A549 (cell line): Measurements from ENCODE around the gene HNRNPA1. TPM values are rescaled to one million over a fixed set of nuclear protein-coding genes. Genes with fewer than 3 reads are reported as not detected.

ENCODE experiments used
- ATAC-seq, 2 experiments: fragments of 200-7000 bp in 1 of 2; fragments of >200 bp in 1 of 2; cut with Nextera tagmentation in 1 of 2; cut with Tn5 transposase in 1 of 2; 3 replicates each; pipeline versions ENCODE4 v1.8.0 to v1.9.1; 2018 to 2020; ENCODE audit warnings: mild to moderate bottlenecking in 1 of 2, moderate library complexity in 1 of 2
- CTCF ChIA-PET: fragments of 300-600 bp; sonication (Branson Sonifier 250); formaldehyde crosslinking; extraction: SDS; loops from one replicate; lab custom pipeline; 2021; ENCODE audit warnings: antibody characterized with exemption, inconsistent platforms; lab: Yijun Ruan, JAX
- POLR2A ChIA-PET: fragments of 350-600 bp; formaldehyde crosslinking; extraction: SDS; loops from one replicate; lab custom pipeline; 2021; ENCODE audit warnings: antibody characterized with exemption, inconsistent platforms; lab: Yijun Ruan, JAX
- DNase-seq, 2 experiments: peaks; one replicate each; pipeline versions ENCODE4 v3.0.0 to v3.0.0-alpha.2; 2011 to 2016; ENCODE audit warnings: low read depth in 1 of 2, low spot score in 1 of 2
- FAIRE-seq: peaks from 2 replicates; lab custom pipeline; 2011; peaks lifted over from hg19 to GRCh38; lab: Jason Lieb, UNC
- H3K27ac ChIP-seq, 2 experiments: fragments of >200 bp; sonication (Bioruptor Twin); formaldehyde crosslinking; 3 replicates each; pipeline ENCODE4 v1.5.1; 2016 to 2017
- H3K4me1 ChIP-seq: fragments of >200 bp; sonication (Bioruptor Twin); formaldehyde crosslinking; 3 replicates; pipeline ENCODE4 v1.6.1; 2016
- H3K4me2 ChIP-seq: fragments of >200 bp; sonication (Bioruptor Twin); formaldehyde crosslinking; 3 replicates; pipeline ENCODE4 v1.6.1; 2016
- H3K4me3 ChIP-seq: fragments of >200 bp; sonication (Bioruptor Twin); formaldehyde crosslinking; 3 replicates; pipeline ENCODE4 v1.5.1; 2016
- H3K9me3 ChIP-seq: fragments of >200 bp; sonication (Bioruptor Twin); formaldehyde crosslinking; 3 replicates; pipeline ENCODE4 v1.6.1; 2016
- BHLHE40 ChIP-seq: IDR thresholded peaks from 2 replicates; pipeline ENCODE4 v1.6.1; 2012; ENCODE audit warnings: low read depth, low read length, inconsistent platforms
- CHD2 ChIP-seq: fragments of 150-350 bp; IDR thresholded peaks from 2 replicates; pipeline ENCODE4 v1.6.1; 2014; ENCODE audit warnings: low read length; ENCODE audit not compliant: partially characterized antibody
- ESRRA ChIP-seq: fragments of 150-350 bp; IDR thresholded peaks from 2 replicates; pipeline ENCODE4 v1.6.1; 2014; ENCODE audit warnings: mild to moderate bottlenecking, low read length, borderline replicate concordance
- GATA3 ChIP-seq: IDR thresholded peaks from 2 replicates; pipeline ENCODE4 v1.6.1; 2012; ENCODE audit warnings: borderline replicate concordance
- HDAC2 ChIP-seq: fragments of 200-600 bp; sonication (generic); IDR thresholded peaks from 2 replicates; pipeline ENCODE4 v1.6.1; 2016
- HOXB13 ChIP-seq: fragments of 250-450 bp; sonication (Bioruptor Pico); IDR thresholded peaks from 2 replicates; pipeline ENCODE4 v1.5.0; 2020; ENCODE audit warnings: low read depth, mild to moderate bottlenecking, moderate library complexity
- JUN ChIP-seq, 2 experiments: fragments of >200 bp; sonication (Bioruptor Twin); formaldehyde crosslinking; IDR thresholded peaks; 2 replicates in 1 of 2; 3 replicates in 1 of 2; pipeline ENCODE4 v1.6.1; 2016 to 2017
- KDM5A ChIP-seq: fragments of 200-600 bp; sonication (generic); IDR thresholded peaks from 2 replicates; pipeline ENCODE4 v1.6.1; 2016; ENCODE audit warnings: antibody characterized with exemption, mild to moderate bottlenecking
- MAZ ChIP-seq: fragments of 150-350 bp; IDR thresholded peaks from 2 replicates; pipeline ENCODE4 v1.6.1; 2014; ENCODE audit warnings: antibody characterized with exemption, low read depth, low read length, borderline replicate concordance
- MYC ChIP-seq: IDR thresholded peaks from 2 replicates; pipeline ENCODE4 v1.6.1; 2012; ENCODE audit warnings: mild to moderate bottlenecking, inconsistent platforms, low read length, improper control_type of control experiment, borderline replicate concordance
- PHF8 ChIP-seq: fragments of 200-600 bp; sonication (generic); IDR thresholded peaks from 2 replicates; pipeline ENCODE4 v1.6.1; 2016; ENCODE audit warnings: low read depth, mild to moderate bottlenecking, antibody characterized with exemption, moderate library complexity, borderline replicate concordance
- POLR2A ChIP-seq: IDR thresholded peaks from 2 replicates; pipeline ENCODE4 v1.6.1; 2012; ENCODE audit warnings: mild to moderate bottlenecking, low read length
- RCOR1 ChIP-seq: fragments of 150-350 bp; IDR thresholded peaks from 2 replicates; pipeline ENCODE4 v1.6.1; 2014; ENCODE audit warnings: antibody characterized with exemption, low read length, low read depth
- TFCP2L1 ChIP-seq: fragments of 250-450 bp; sonication (Bioruptor Pico); IDR thresholded peaks from 2 replicates; pipeline ENCODE4 v1.5.0; 2021; ENCODE audit warnings: mild to moderate bottlenecking
- WGBS: methylation state at CpG from one replicate; pipeline ENCODE4 v1.1.6; 2017; ENCODE audit errors: missing lambda C conversion rate; 5-methylcytosine and 5-hydroxymethylcytosine counted together
- polyA plus RNA-seq, 4 experiments: library from polyadenylated mRNA; depleted of rRNA in 3 of 4; stranded (reverse); fragments of >200 nt; fragmentation: RNase III in 1 of 4; extraction: RNeasy Plus Mini Kit Qiagen cat#74134 plus additional on column Dnase treatment in 1 of 4; gene quantifications; 2 replicates in 3 of 4; 3 replicates in 1 of 4; pipeline ENCODE4 v1.2.3, GENCODE V29; 2011 to 2017
- TF ChIP-seq, protein P1 (sequence below): fragments of >200 bp; sonication (Bioruptor Twin); formaldehyde crosslinking; IDR thresholded peaks from 3 replicates; pipeline ENCODE4 v1.6.1; 2016
- TF ChIP-seq, protein P2 (sequence below): IDR thresholded peaks from 2 replicates; pipeline ENCODE4 v1.6.1; 2012
- TF ChIP-seq, protein P3 (sequence below): IDR thresholded peaks from 2 replicates; pipeline ENCODE4 v1.6.1; 2012
- TF ChIP-seq, protein P4 (sequence below): fragments of 450-650 bp; IDR thresholded peaks from 2 replicates; pipeline ENCODE4 v1.6.1; 2014; ENCODE audit warnings: antibody characterized with exemption
- TF ChIP-seq, protein P5 (sequence below): fragments of 150-350 bp; IDR thresholded peaks from 2 replicates; pipeline ENCODE4 v1.6.1; 2014; ENCODE audit warnings: low read depth, mild to moderate bottlenecking, low read length
- TF ChIP-seq, protein P6 (sequence below): IDR thresholded peaks from 2 replicates; pipeline ENCODE4 v1.6.1; 2012; ENCODE audit warnings: low read depth, borderline replicate concordance

Gene HNRNPA1
- polyA plus RNA-seq, 2 of the 4 experiments (the other 2 are of a cell fraction) = 880 to 1,479 TPM

DNA sequence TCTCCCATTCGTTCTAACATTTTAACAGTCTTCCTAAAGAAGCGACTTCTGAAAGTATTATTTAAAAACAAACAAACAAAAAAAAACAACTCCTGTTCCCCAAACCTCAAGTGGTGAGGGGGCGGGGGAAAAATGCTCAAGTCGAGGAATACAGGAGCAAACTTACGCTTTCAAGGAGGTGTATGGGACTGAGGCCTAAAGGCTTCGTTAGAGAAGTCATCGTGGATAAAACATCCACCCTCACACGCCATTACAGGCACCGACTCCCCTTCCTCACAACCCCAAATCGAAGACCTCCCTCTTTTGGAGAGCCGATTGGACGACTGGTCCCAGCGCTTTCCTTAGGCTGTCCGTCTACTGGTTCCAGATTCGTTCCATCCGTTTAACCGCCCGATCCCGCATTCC, 1.3 kb upstream of the HNRNPA1 start:
- ATAC-seq = no peak
- under 1% methylated on average over 19 of the region's 19 CpGs for WGBS
- peaks cover 22% of the 10 kb centered on the region for H3K4me1 ChIP-seq

DNA sequence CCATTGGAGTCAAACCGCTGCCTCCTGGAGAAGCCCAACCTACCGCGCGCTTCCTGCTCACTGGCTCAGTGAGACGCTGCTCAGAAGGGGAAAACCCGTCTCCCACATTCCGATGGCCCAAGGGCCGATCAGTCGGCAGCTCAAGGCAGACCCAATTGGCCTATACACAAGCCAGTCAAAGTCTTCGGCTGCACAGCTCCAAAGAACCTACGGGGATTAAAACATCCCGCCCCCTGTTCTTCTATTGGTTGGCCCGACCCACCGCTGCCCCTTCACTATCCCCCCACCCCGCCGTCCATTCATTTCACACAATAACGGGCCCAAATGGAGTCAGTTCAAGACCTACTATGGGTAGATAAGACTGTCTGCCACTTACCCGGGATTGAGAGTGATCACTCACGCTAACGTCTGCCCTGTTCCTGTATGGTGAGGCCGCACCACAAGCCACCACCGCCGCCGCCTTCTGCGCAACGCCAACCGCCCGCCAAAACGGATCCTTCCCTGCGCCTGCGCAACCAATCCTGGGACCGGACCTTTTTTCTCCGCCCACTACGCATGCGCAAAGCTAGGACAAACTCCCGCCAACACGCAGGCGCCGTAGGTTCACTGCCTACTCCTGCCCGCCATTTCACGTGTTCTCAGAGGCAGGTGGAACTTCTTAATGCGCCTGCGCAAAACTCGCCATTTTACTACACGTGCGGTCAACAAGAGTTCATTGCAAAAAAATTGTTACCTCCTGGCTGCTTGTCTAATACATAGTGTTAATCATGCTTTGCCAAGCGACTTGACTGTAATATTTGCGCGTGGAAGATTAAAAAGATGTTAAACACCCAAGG, 676 bp upstream of the HNRNPA1 start, which contains the start of gene CBX5:
TSS of gene CBX5 (minus strand) at position 491 of the 836 bp plus-strand sequence. CDS start 22,472 bp downstream, outside the sequence.
- CTCF ChIA-PET = interaction anchor here (1.0 to 1.4 kb wide), 5 partner anchors 20 to 82 kb away, joined by 3 to 5 read pairs (median 3); partner anchors contain the start of gene COPZ1

More for the DNA sequence above, 1.3 kb upstream of the HNRNPA1 start:
- DNase-seq (no peak), FAIRE-seq (no peak)
- ChIA-PET POLR2A (interaction anchor here (0.6 to 3.3 kb wide), 18 partner anchors 9 to 262 kb away, joined by 3 to 40 read pairs (median 9); partner anchors contain the start of genes COPZ1 and NFE2), CTCF (interaction anchor here (1.0 to 1.4 kb wide), 3 partner anchors 20 to 46 kb away, joined by 3 to 5 read pairs (median 3); partner anchors contain the start of gene COPZ1)
- peak overlapping the region; percentile 87 to 96 for H3K27ac ChIP-seq
- H3K9me3 ChIP-seq = no peaks in the 10 kb centered on the region
- peak overlapping the region; percentile 86 for H3K4me2 ChIP-seq
- TF ChIP-seq POLR2A (no peak; the same call in 1 of the 2 replicates), CHD2 (no peak), PHF8 (peak; percentile 42; the same call in 1 of the 2 replicates), TFCP2L1 (CRISPR knock-in tag) (0 out of 2 replicates have a peak, but pooled peaks have one; percentile 66), ESRRA (no peak)
- peak overlapping the region; percentile 88 for H3K4me3 ChIP-seq

More for the DNA sequence above, 676 bp upstream of the HNRNPA1 start, which contains the start of gene CBX5:
- no peaks in the 10 kb centered on the region for H3K9me3 ChIP-seq
- DNase-seq = peak; percentile 99 to 100
- peak within 1 kb of the TSS; percentile 87 to 96 for H3K27ac ChIP-seq
- WGBS = under 1% methylated on average over 46 of the region's 49 CpGs
- peak within 1 kb of the TSS; percentile 88 for H3K4me3 ChIP-seq
- TF ChIP-seq JUN (IDR thresholded peaks at IDR 0.05) (peak in 1 of 2 experiments; percentile 48; a peak in 2 of 5 replicates), MYC (peak; percentile 98), GATA3 (peak; percentile 44; the same call in 1 of the 2 replicates), HDAC2 (no peak), BHLHE40 (peak; percentile 83), MAZ (no peak), KDM5A (no peak), RCOR1 (no peak), POLR2A (peak; percentile 84), HOXB13 (CRISPR knock-in tag) (no peak)
- TF ChIP-seq, protein P1, sequence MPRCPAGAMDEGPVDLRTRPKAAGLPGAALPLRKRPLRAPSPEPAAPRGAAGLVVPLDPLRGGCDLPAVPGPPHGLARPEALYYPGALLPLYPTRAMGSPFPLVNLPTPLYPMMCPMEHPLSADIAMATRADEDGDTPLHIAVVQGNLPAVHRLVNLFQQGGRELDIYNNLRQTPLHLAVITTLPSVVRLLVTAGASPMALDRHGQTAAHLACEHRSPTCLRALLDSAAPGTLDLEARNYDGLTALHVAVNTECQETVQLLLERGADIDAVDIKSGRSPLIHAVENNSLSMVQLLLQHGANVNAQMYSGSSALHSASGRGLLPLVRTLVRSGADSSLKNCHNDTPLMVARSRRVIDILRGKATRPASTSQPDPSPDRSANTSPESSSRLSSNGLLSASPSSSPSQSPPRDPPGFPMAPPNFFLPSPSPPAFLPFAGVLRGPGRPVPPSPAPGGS = peak; percentile 31; the same call in 2 of the 3 replicates
- TF ChIP-seq, protein P2, sequence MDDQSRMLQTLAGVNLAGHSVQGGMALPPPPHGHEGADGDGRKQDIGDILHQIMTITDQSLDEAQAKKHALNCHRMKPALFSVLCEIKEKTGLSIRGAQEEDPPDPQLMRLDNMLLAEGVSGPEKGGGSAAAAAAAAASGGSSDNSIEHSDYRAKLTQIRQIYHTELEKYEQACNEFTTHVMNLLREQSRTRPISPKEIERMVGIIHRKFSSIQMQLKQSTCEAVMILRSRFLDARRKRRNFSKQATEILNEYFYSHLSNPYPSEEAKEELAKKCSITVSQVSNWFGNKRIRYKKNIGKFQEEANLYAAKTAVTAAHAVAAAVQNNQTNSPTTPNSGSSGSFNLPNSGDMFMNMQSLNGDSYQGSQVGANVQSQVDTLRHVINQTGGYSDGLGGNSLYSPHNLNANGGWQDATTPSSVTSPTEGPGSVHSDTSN = peak; percentile 97
- TF ChIP-seq, protein P3, sequence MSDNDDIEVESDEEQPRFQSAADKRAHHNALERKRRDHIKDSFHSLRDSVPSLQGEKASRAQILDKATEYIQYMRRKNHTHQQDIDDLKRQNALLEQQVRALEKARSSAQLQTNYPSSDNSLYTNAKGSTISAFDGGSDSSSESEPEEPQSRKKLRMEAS = peak; percentile 98
- TF ChIP-seq, protein P4, sequence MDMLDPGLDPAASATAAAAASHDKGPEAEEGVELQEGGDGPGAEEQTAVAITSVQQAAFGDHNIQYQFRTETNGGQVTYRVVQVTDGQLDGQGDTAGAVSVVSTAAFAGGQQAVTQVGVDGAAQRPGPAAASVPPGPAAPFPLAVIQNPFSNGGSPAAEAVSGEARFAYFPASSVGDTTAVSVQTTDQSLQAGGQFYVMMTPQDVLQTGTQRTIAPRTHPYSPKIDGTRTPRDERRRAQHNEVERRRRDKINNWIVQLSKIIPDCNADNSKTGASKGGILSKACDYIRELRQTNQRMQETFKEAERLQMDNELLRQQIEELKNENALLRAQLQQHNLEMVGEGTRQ = peak; percentile 62
- TF ChIP-seq, protein P5, sequence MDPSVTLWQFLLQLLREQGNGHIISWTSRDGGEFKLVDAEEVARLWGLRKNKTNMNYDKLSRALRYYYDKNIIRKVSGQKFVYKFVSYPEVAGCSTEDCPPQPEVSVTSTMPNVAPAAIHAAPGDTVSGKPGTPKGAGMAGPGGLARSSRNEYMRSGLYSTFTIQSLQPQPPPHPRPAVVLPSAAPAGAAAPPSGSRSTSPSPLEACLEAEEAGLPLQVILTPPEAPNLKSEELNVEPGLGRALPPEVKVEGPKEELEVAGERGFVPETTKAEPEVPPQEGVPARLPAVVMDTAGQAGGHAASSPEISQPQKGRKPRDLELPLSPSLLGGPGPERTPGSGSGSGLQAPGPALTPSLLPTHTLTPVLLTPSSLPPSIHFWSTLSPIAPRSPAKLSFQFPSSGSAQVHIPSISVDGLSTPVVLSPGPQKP = no peak
- TF ChIP-seq, protein P6, sequence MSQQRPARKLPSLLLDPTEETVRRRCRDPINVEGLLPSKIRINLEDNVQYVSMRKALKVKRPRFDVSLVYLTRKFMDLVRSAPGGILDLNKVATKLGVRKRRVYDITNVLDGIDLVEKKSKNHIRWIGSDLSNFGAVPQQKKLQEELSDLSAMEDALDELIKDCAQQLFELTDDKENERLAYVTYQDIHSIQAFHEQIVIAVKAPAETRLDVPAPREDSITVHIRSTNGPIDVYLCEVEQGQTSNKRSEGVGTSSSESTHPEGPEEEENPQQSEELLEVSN = peak; percentile 98
- ATAC-seq = peak; percentile 87 to 89
- POLR2A ChIA-PET = interaction anchor here (0.6 to 3.3 kb wide), 27 partner anchors 8 to 262 kb away, joined by 3 to 40 read pairs (median 6); partner anchors contain the start of genes COPZ1 and NFE2
- peak; percentile 61 for FAIRE-seq
- H3K4me2 ChIP-seq = peak within 1 kb of the TSS; percentile 93
- peaks cover 22% of the 10 kb centered on the region for H3K4me1 ChIP-seq
